NCI-H774 (cell line): ENCODE results near the gene PSMD13.
"Not testable (repeated sequence)": the region's sequence is repeated elsewhere in the genome, so short reads cannot be mapped to it uniquely, and the experiment has no call there.

Experiments
- DNase-seq: peaks from one replicate; lab custom pipeline; 2025; lab: John Stamatoyannopoulos, UW

Gene PSMD13

GRCh38 chr11:276219-276618 lies 39.4 kb downstream of the PSMD13 start:
- no peak for DNase-seq

DNA sequence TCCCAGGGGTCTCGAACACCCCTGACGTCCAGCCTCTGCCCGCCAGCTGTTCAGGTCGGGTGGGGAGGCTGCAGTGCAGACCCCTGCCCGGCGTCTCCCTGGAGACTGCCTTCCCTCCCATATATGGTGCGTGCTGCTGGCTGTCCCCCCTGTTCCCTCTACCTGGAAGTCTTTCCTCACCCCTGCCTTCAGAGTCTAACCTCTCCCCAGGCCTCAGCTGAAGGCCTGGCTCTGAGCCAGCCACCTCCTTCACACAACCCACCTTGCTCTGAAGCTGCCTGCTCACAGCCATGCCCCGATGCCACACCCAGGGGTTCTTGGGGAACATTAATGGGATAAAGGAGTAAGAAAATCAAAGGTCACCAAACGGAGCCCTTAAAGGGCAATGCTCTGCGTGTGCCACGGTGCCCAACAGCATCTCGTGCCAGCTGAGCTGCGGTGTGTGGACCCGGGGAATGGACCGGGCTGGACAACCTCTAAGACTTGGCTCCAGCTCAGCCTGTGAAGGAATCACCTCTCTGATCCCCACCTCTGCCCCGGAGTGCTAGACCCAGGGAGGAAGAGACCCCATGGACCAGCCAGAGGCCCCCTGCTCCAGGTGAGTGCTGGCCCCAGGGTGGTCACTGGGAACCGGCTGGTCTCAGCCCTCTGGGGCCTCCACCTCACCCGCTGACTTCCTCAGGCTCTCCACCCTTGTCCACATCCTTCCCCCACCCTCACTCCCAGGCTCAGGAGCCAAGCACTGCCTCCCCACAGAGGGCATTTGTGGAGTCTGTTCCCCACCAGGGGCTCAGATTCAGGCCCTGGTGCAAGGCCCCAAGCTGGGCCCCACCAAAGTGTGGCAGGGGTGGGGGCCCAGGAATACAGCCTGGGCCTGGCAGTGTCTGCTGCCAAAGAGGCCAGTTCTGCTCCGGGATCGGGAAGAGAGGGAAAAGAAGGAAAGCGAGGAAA lies 41.5 kb downstream of the PSMD13 start, which contains the start of gene NLRP6:
NLRP6 (plus strand) TSS at position 407 of the 951 bp plus-strand sequence; CDS start at position 570, 163 bp downstream.
- DNase-seq = no peak

- no peak for DNase-seq
Observed at GRCh38 chr11:279040-279965, 42.5 kb downstream of the PSMD13 start.

DNA sequence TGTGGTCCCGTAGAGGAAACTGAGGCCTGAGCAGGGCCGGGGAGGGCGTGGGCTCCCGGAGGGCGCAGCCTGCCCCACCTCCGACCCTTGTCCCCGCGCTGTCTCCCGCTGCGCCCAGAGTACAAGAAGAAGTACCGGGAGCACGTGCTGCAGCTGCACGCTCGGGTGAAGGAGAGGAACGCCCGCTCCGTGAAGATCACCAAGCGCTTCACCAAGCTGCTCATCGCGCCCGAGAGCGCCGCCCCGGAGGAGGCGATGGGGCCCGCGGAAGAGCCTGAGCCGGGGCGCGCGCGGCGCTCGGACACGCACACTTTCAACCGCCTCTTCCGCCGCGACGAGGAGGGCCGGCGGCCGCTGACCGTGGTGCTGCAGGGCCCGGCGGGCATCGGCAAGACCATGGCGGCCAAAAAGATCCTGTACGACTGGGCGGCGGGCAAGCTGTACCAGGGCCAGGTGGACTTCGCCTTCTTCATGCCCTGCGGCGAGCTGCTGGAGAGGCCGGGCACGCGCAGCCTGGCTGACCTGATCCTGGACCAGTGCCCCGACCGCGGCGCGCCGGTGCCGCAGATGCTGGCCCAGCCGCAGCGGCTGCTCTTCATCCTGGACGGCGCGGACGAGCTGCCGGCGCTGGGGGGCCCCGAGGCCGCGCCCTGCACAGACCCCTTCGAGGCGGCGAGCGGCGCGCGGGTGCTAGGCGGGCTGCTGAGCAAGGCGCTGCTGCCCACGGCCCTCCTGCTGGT lies 43.4 kb downstream of the PSMD13 start:
- DNase-seq = no peak

DNA sequence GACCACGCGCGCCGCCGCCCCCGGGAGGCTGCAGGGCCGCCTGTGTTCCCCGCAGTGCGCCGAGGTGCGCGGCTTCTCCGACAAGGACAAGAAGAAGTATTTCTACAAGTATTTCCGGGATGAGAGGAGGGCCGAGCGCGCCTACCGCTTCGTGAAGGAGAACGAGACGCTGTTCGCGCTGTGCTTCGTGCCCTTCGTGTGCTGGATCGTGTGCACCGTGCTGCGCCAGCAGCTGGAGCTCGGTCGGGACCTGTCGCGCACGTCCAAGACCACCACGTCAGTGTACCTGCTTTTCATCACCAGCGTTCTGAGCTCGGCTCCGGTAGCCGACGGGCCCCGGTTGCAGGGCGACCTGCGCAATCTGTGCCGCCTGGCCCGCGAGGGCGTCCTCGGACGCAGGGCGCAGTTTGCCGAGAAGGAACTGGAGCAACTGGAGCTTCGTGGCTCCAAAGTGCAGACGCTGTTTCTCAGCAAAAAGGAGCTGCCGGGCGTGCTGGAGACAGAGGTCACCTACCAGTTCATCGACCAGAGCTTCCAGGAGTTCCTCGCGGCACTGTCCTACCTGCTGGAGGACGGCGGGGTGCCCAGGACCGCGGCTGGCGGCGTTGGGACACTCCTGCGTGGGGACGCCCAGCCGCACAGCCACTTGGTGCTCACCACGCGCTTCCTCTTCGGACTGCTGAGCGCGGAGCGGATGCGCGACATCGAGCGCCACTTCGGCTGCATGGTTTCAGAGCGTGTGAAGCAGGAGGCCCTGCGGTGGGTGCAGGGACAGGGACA lies 44.1 kb downstream of the PSMD13 start:
- DNase-seq = no peak

- DNase-seq = no peak
Observed at GRCh38 chr11:281486-282161, 44.8 kb downstream of the PSMD13 start.

DNA sequence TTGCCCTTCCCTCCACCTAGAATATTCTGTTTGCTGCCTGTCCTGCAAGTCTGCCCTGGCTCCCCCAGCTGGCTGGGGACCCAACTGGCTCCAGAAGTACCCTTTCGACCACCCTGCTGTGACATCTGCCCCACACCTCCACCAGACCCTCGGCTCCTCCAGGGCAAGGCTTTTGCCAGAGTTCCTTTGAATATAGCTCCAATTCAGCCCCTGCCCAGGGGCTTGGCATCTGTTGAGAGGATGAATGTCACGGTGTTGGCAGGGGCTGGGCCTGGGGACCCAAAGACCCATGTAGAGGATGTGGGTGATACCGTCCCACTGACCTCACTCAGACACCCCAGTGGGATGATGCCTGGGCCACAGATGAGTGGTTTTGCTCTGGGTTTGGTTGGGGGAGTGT lies 45.4 kb downstream of the PSMD13 start:
- no peak for DNase-seq

GRCh38 chr11:282630-283360 lies 46.0 kb downstream of the PSMD13 start:
- no peak for DNase-seq

- no peak for DNase-seq
Observed at GRCh38 chr11:283405-284104, 46.8 kb downstream of the PSMD13 start.

- no peak for DNase-seq
Observed at GRCh38 chr11:284105-285020, 47.6 kb downstream of the PSMD13 start.

DNA sequence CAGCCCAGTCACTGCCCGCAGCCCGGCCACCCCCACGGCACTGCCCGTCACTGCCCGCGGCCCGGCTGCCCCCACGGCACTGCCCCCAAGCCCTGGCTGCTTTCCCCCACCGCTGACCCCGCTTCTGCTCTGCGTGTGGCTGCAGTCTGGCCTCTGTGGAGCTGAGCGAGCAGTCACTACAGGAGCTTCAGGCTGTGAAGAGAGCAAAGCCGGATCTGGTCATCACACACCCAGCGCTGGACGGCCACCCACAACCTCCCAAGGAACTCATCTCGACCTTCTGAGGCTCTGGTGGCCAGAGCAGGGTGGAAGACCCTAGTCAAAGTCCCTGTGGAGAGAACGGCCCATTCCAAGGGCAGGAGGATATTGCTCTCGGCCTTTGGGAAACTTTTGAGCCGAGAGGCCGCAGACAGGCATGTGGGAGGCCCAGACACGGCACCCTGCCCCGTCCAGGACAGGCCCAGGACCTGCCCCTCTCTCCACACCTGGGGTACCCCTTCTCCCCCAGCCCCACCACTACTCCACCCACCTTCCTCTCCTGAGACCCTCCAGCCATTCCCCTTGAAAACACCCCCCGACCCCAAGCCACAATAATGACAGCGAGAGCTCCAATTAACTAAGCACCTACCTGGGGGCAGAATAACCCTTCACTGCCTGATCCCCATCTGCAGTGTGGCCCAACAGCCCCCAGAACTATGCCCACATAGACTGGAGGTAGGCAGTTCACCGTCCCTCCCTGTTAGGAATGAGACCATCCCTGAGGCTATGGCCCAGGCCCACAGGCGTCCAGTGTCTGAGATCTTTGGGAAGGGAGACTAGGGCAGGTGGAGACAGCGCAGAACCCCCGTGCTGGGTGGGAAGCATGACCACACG lies 48.5 kb downstream of the PSMD13 start:
- no peak for DNase-seq

DNA sequence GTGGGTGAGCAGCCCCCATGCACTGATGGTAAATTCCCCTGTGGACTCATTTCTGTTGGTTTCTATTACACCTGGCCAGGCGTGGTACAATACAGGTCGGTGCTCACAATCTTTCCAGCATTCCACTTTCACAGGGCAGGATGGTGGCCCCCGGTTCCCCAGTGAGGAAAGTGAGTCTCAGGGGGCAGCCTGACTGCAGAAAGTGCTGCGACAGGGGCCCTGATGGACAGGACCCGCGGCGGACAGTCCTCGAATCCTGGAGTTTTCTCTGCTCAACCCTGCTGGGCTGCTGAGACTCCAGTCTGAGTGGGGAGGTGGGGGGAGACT lies 49.1 kb downstream of the PSMD13 start:
- DNase-seq = no peak

DNA sequence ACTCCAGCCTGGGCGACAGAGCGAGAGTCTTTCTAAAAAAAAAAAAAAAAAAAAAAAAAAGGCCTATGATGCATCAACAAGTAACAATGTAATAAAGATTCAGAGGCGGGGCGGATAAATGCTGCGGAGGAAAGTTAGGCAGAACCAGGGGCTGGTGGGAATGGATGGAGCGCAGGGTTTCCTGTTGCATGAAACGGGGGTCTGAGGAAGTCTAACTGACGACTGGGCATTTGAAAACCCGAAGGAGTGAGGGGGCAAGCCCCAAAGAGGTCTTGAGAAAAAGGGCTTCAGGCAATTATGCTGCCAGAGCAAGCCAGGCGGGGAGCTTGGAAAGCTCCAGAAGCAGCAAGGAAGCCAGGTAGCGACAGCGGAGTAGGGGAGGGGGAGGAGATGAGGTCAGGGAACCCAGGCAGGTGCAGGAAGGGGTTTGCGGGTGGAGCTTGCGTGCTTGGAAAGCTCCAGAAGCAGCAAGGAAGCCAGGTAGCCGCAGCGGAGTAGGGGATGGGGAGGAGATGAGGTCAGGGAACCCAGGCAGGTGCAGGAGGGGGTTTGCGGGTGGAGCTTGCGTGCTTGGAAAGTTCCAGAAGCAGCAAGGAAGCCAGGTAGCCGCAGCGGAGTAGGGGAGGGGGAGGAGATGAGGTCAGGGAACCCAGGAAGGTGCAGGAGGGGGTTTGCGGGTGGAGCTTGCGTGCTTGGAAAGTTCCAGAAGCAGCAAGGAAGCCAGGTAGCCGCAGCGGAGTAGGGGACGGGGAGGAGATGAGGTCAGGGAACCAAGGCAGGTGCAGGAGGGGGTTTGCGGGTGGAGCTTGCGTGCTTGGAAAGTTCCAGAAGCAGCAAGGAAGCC lies 50.4 kb downstream of the PSMD13 start:
- not testable (repeated sequence) for DNase-seq

DNA sequence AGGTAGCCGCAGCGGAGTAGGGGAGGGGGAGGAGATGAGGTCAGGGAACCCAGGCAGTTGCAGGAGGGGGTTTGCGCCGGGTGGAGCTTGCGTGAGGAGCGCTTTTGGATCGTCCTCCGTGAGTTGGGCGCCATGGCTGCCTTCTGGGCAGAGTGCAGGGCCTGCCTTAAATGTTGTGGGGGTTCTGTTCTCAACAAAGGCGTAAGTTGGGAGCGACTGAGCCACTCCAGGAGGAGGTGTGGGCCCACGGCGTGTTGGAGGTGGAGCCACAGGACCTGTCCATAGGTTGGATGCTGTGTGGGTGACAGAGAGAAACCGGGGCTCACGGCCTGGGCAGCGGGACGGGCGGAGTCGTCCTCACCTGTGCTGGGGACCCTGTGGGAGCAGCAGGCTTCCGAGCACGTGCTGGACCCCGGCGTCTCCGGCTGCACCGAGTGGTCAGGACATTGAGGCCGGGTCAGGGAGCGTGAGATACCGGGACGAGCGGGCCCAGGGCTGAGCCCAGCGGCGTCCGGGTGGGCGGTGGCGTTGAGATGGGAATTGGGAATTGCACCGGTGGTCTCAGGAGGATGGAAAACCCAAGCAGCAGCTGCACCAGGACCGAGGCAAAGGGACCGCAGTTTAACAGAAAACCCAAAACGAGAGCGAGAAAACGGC lies 51.2 kb downstream of the PSMD13 start:
- no peak for DNase-seq

- no peak for DNase-seq
Observed at GRCh38 chr11:288478-289397, 52.0 kb downstream of the PSMD13 start, which contains the start of gene PGGHG. Gene PGGHG (plus strand): TSS chr11:289126. CDS start chr11:289817, 691 bp downstream.
